Stomach smooth muscle (tissue), 2 donors: ENCODE measurements around the gene SESTD1.
"Not testable (repeated sequence)": the region's sequence is repeated elsewhere in the genome, so short reads cannot be mapped to it uniquely, and the experiment has no call there.

Experiments
- H3K27ac ChIP-seq: one replicate; pipeline ENCODE4 v1.7.0; 2013; ENCODE audit warnings: mild to moderate bottlenecking, low read length, inconsistent platforms
- H3K27me3 ChIP-seq, 2 donors: one replicate each; pipeline ENCODE4 v1.7.0; 2013; ENCODE audit warnings: low read length in 2 of 2; ENCODE audit not compliant: insufficient read depth in 2 of 2, control insufficient read depth in 1 of 2
- H3K36me3 ChIP-seq, 2 donors: one replicate each; pipeline ENCODE4 v1.7.0; 2013; ENCODE audit warnings: low read length in 2 of 2; ENCODE audit not compliant: control insufficient read depth in 2 of 2, insufficient read depth in 2 of 2
- H3K4me1 ChIP-seq: one replicate; pipeline ENCODE4 v1.7.0; 2013; ENCODE audit warnings: low read length; ENCODE audit not compliant: control insufficient read depth, insufficient read depth
- H3K4me3 ChIP-seq, 2 donors: one replicate each; pipeline ENCODE4 v1.7.0; 2013; ENCODE audit warnings: low read length in 2 of 2
- H3K9ac ChIP-seq, 2 donors: one replicate each; pipeline ENCODE4 v1.7.0; 2013; ENCODE audit warnings: low read length in 2 of 2, mild to moderate bottlenecking in 1 of 2
- H3K9me3 ChIP-seq, 2 donors: one replicate each; pipeline ENCODE4 v1.7.0; 2013; ENCODE audit warnings: low read length in 2 of 2; ENCODE audit not compliant: control insufficient read depth in 2 of 2
- donor health status: healthy.
- donor health status: Pancreatic carcinoma.

SESTD1 gene

DNA sequence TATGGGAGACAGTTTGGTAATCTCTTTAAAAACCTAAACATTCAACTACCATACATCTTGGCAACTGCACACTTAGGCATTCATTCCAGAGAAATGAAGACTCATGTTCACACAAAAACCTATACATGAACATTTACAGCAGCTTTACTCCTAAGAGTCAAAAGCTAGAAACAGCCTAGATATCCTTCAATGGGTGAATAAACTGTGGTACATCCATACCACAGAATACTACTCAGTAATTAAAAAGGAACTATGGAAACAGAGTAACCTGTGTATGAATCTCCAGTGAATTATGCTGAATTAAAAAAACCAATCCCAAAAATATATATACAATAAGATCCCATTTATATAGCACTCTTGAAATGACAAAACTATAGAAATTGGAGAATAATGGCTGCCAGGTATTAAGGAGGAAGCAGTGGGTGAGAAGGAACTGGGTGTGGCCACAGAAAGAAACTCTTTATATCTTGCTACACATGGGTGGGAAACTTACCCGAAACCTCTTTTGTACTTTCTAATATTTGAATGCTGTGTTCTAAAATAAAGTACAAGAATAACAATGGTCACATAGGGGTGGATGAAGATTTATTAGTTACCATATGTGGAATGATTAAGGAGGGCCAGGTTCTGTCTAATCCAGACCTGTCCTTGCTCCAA is 13.7 kb downstream of the SESTD1 start:
- Histone ChIP-seq H3K27ac (no peak overlapping the region), H3K27me3 (no peaks in the 10 kb centered on the region), H3K36me3 (no peaks in the 10 kb centered on the region), H3K4me1 (peaks cover 11% of the 10 kb centered on the region), H3K9me3 (peaks cover 0 to 2% of the 10 kb centered on the region in 2 donors), H3K9ac (no peak overlapping the region), H3K4me3 (no peak overlapping the region)

DNA sequence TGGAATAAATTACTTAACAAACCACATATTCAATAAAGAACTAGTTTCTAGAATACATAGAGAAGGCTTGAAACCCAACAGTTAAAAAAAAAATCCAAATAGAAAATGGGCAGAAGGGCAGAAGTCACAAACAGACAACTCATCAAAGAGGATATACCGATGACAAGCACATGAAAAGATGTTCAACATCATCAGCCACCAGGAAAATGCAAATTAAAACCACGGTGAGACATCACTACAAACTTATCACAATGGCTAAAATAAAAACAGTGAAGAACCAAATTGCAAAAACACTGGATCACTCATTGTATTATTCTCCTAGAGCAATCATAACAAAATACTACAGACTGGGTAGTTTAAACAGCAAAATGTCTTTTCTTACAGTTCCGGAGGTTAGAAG is 14.5 kb downstream of the SESTD1 start:
- no peak overlapping the region for H3K9ac ChIP-seq
- H3K27ac ChIP-seq = no peak overlapping the region
- H3K9me3 ChIP-seq = no peaks in the 10 kb centered on the region
- no peaks in the 10 kb centered on the region for H3K36me3 ChIP-seq
- no peaks in the 10 kb centered on the region for H3K27me3 ChIP-seq
- H3K4me1 ChIP-seq = peaks cover 11% of the 10 kb centered on the region
- H3K4me3 ChIP-seq = no peak overlapping the region

DNA sequence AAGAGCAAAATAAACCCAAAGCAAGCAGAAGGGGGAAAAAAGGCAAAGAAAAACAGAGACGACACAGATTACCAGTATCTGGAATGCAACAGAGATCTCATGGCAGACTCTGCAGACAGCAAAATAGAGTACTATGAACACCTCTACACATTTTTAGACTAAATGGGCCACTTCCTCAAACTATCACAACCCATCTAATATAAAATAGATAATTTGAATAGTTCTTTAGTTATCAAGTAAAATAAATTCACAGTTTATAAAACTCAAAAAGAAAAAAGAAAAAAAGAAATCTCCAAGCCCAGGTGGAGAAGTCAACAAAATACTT is 16.6 kb downstream of the SESTD1 start:
- H3K36me3 ChIP-seq = no peaks in the 10 kb centered on the region
- H3K4me3 ChIP-seq = no peak overlapping the region
- H3K9ac ChIP-seq = no peak overlapping the region
- no peaks in the 10 kb centered on the region for H3K27me3 ChIP-seq
- H3K4me1 ChIP-seq = peaks cover 11% of the 10 kb centered on the region
- H3K9me3 ChIP-seq = no peaks in the 10 kb centered on the region
- H3K27ac ChIP-seq = peak overlapping the region; percentile 11

DNA sequence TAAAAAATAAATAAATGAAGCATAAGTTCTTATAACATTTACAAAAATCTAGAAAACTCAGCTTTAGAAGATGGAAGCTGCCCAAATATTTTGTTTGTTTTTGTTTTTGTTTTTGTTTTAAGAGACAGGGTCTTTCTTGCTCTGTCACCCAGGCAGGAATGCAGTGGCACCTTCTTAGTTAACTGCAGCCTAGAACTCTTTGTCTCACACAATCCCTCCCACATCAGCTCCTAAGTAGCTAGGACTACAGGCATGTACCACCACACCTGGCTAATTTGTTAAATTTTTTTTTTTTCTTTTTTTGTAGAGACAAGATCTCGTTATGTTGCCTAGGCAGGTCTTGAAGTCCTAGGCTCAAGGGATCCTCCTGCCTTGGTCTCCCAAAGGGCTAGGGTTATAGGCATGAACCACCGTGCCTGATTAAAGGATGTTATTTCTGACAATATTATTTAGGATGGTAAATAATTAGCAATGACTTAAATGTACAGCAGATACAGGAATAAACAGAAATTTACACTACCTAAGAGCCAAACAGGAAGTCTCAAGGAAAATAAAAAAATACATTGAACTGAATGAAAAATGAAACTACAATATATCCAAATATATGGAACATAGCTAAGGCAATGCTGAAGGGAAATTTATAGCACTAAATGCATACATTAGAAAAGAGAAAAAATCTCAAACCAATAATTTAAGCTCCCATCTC is 17.2 kb downstream of the SESTD1 start:
- Histone ChIP-seq H3K9ac (no peak overlapping the region), H3K27ac (peak overlapping the region; percentile 11), H3K9me3 (no peaks in the 10 kb centered on the region), H3K4me1 (peaks cover 8% of the 10 kb centered on the region), H3K27me3 (no peaks in the 10 kb centered on the region), H3K4me3 (no peak overlapping the region), H3K36me3 (no peaks in the 10 kb centered on the region)

DNA sequence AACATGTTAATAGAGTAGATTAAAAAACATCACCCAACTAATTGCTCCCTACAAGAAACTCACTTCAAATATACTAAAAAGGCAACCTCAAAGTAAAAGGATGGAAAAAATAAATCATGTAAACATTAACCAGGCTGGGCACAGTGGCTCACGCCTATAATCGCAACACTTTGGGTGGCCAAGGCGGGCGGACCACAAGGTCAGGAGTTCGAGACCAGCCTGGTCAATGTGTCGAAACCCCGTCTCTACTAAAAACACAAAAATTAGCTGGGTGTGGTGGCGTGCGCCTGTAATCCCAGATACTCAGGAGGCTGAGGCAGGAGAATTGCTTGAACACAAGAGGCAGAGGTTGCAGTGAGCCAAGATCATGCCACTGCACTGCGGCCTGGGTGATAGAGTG is 18.8 kb downstream of the SESTD1 start:
- H3K27me3 ChIP-seq, H3K9me3 ChIP-seq, H3K4me3 ChIP-seq, H3K27ac ChIP-seq, H3K36me3 ChIP-seq, H3K9ac ChIP-seq, H3K4me1 ChIP-seq: not testable (repeated sequence)

DNA sequence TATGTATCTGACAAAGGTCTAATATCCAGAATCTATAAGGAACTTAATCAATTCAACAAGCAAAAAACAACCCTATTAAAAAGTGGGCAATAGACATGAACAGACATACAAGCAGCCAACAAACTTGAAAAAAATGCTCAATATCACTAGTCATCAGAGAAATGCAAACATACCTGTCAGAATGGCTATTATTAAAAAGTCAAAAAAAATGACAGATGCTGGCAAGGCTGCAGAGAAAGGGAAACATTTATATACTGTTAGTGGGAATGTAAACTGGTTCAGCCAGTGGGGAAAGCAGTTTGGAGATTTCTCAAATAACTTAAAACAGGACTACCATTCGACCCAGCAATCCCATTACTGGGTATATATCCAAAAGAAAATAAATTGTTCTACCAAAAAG is 21.6 kb downstream of the SESTD1 start:
- H3K36me3 ChIP-seq = no peaks in the 10 kb centered on the region
- no peak overlapping the region for H3K9ac ChIP-seq
- H3K4me1 ChIP-seq = peaks cover 4% of the 10 kb centered on the region
- no peak overlapping the region for H3K27ac ChIP-seq
- H3K4me3 ChIP-seq = no peak overlapping the region
- no peaks in the 10 kb centered on the region for H3K9me3 ChIP-seq
- H3K27me3 ChIP-seq = no peaks in the 10 kb centered on the region

DNA sequence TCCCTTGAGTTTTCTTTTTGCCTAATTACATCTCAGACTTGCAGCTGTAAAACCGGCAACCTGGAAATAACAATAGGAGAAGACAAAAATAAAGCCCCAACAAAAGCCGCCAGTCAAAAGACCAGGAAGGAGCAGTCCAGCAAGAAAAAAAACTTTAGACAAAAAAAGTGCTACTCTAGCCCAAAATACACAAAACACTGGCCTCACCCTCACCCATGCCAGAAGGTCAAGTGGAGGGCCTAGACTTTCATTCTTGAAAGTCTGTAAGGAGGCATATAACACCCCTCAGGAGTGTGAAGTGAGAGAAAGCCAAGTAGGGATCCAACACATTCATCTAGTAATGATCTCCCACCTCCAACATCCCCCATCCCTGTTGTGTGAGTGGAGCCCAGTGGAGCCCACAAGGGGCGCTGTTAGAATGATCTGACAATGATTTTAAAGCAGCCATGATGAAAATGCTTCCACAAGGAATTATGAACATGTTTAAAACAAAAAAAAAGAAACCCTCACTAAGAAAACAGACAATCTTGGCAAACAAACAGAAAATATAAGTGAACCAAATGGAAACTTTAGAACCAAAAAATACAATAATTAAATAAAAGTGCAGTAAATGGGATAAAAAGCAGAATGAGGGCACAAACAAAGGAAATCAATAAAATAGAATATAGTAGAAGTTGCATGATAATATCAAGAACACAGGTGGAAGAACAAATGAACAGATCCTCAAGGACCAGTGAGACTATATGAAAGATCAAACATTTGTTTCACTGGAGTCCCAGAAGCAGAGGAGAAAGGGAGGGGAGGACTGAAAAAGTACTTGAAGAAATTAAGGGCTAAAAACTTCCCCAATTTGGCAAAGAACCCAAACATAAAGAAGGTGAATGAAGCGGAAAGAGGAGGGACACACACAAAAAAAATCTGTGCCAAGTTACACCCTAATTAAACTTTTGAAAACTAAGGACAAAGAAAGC is 23.9 kb downstream of the SESTD1 start:
- Histone ChIP-seq H3K4me3 (no peak overlapping the region), H3K27me3 (no peaks in the 10 kb centered on the region), H3K9me3 (no peaks in the 10 kb centered on the region), H3K9ac (no peak overlapping the region), H3K4me1 (peaks cover 8% of the 10 kb centered on the region), H3K27ac (no peak overlapping the region), H3K36me3 (no peaks in the 10 kb centered on the region)

DNA sequence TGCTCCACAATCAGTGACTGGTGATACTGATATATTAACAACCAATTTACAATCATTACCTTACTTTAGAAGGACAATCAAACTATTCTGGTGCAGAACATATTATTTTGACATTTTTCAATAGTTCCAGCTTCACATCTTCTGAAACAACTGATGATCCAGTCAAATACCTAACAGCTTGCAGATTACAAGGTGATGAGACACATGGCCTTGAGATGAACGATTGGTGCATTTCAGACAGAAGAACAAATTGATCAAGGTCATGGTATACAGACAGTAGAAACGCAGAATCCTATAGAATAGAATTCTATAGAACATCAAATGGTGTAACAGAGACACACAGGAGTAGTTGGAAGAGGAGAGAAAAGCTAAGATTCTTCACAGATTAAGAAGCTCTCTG is 24.8 kb downstream of the SESTD1 start:
- H3K4me1 ChIP-seq = peaks cover 8% of the 10 kb centered on the region
- no peak overlapping the region for H3K27ac ChIP-seq

DNA sequence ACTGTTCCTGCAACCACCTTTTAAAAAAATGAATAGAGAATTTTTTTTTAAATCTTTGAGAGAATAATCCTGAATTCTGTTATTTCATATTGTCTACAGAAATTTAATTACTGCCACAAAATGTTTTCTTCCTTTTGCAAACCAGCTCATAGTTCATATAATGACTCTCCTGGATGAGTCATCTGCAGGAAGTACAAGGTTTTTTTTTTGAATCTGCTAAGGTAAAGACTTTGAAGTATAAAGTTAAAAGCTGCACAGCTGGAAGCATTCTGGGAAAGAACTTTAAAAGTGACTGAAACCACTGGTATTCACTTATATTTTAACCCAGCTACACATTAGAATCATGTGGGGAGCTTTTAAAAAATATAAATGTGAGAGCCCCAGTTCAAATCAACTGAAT is 25.4 kb downstream of the SESTD1 start:
- H3K4me1 ChIP-seq = peaks cover 8% of the 10 kb centered on the region
- no peak overlapping the region for H3K9ac ChIP-seq
- no peak overlapping the region for H3K27ac ChIP-seq

More for the DNA sequence above, 24.8 kb downstream of the SESTD1 start:
- no peak overlapping the region for H3K9ac ChIP-seq
- H3K27me3 ChIP-seq = no peaks in the 10 kb centered on the region
- no peak overlapping the region for H3K4me3 ChIP-seq
- H3K36me3 ChIP-seq = no peaks in the 10 kb centered on the region
- no peaks in the 10 kb centered on the region for H3K9me3 ChIP-seq

DNA sequence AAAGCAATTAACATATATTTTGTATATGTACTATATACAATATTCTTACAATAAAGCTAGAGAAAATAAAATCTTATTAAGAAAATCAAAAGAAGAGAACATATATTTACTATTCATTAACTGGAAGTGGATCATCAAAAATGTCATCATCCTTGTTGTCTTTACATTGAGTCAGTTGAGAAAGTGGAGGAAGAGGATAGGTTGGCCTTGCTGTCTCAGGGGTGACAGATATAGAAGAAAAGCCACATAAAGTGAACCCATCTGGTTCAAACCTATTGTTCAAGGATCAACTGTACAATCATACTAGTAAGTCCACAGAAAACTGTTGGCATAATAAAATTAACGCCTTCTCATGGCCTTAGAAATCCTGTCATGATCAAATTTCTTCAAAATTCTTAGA is 26.6 kb downstream of the SESTD1 start:
- H3K4me3 ChIP-seq = no peak overlapping the region
- no peaks in the 10 kb centered on the region for H3K9me3 ChIP-seq
- no peak overlapping the region for H3K9ac ChIP-seq
- no peak overlapping the region for H3K27ac ChIP-seq
- H3K27me3 ChIP-seq = no peaks in the 10 kb centered on the region
- peaks cover 11% of the 10 kb centered on the region for H3K4me1 ChIP-seq
- no peaks in the 10 kb centered on the region for H3K36me3 ChIP-seq

More for the DNA sequence above, 25.4 kb downstream of the SESTD1 start:
- H3K36me3 ChIP-seq = no peaks in the 10 kb centered on the region
- no peak overlapping the region for H3K4me3 ChIP-seq
- H3K27me3 ChIP-seq = no peaks in the 10 kb centered on the region
- H3K9me3 ChIP-seq = no peaks in the 10 kb centered on the region
